ENCODE results near the gene CDH4. TPM values are rescaled to one million over a fixed set of nuclear protein-coding genes. Genes with fewer than 3 reads are reported as not detected.

The CDH4 gene
- total and polyA plus RNA-seq, 9 of the 15 experiments (the other 6 are each of a cell fraction or from before 2014, with no cell fraction given), result 0.04 TPM; not detected in 8

DNA sequence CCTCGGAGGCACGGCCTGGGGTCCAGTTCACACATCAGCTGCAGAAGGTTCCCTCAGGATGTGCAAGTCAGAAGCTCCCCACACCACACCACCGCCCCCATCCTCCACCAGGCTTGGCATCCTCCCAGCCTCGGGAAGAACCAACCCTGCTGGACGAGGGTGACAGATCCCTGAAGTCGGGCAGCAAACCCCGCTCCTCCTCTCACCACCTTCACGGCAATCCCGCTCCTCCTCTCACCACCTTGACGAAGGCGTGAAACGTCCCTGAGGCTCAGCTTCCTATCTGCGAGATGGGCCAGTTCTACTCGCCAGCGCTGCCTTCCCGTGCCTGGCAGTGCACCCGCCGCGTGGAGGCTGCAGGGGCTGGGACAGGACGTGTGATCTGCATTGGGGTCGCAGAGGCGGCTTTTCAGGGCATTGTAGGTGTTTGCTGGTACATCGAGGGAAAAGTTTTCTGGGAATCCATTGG is 486.6 kb downstream of the CDH4 start:
- in situ Hi-C loops (cut with MboI), result no loop called here

More for the DNA sequence above, 486.6 kb downstream of the CDH4 start:
- Histone ChIP-seq H3K79me2 (ENCODE audit: control insufficient read depth, insufficient read depth, low read length) (no peaks in the 10 kb centered on the region), H4K20me1 (replicated peaks; ENCODE audit: control insufficient read depth, insufficient read depth, low read length) (peaks cover 4% of the 10 kb centered on the region; the same call in 1 of the 2 replicates), H3K4me3 (no peak overlapping the region), H3K9me1 (ENCODE audit: control insufficient read depth, insufficient read depth, low read length) (no peaks in the 10 kb centered on the region), H3K36me3 (ENCODE audit: control insufficient read depth, insufficient read depth, low read length) (no peaks in the 10 kb centered on the region), H3K9me3 (replicated peaks; ENCODE audit: control insufficient read depth, insufficient read depth, low read depth, low read length) (no peaks in the 10 kb centered on the region), H3K9ac (ENCODE audit: insufficient read depth in 1 of 2, low read depth in 2 of 2, low read length in 2 of 2) (no peak overlapping the region), H2AFZ (ENCODE audit: low read depth, low read length) (no peak overlapping the region), H3K27ac (ENCODE audit: extremely low read depth, low read depth, low read length) (no peak overlapping the region), H3K27me3 (ENCODE audit: control insufficient read depth in 2 of 2, insufficient read depth in 2 of 2, low read length in 2 of 2) (peaks cover 17 to 79% of the 10 kb centered on the region in 2 experiments), H3K4me2 (ENCODE audit: insufficient read depth, low read length) (no peak overlapping the region), H3K4me1 (replicated peaks in 1 of 2; ENCODE audit: control insufficient read depth in 2 of 2, insufficient read depth in 2 of 2, low read length in 2 of 2) (no peaks in the 10 kb centered on the region)
- ATAC-seq (no peak), FAIRE-seq (no peak), DNase-seq (ENCODE audit: extremely low read depth in 1 of 4, low spot score in 3 of 4) (no peak)
- ChIA-PET POLR2A (no interaction called here), CTCF (ENCODE audit: low intra/inter-chr PET ratio) (no interaction called here)
- intact Hi-C loops (cut with micrococcal nuclease), result no loop called here
- TF ChIP-seq PCBP2 (IDR thresholded peaks at IDR 0.05; ENCODE audit: low read depth, low read length, poor library complexity, severe bottlenecking) (no peak), SMC3 (conservative IDR thresholded peaks at IDR 0.05; ENCODE audit: insufficient read depth, low read depth, low read length) (no peak), ERF (CRISPR knock-in tag; IDR thresholded peaks at IDR 0.05) (no peak), ARNT (IDR thresholded peaks at IDR 0.05) (no peak), SMARCE1 (IDR thresholded peaks at IDR 0.05) (no peak), HDAC8 (tag; IDR thresholded peaks at IDR 0.05) (no peak), ZBTB1 (CRISPR knock-in tag; IDR thresholded peaks at IDR 0.05; ENCODE audit: borderline replicate concordance, low read depth) (no peak), ETV6 (IDR thresholded peaks at IDR 0.05; ENCODE audit: borderline replicate concordance in 1 of 2, low read depth in 2 of 2, low read length in 1 of 2) (no peak), ETV6 (CRISPR knock-in tag; IDR thresholded peaks at IDR 0.05; ENCODE audit: borderline replicate concordance) (no peak), HEY1 (CRISPR knock-in tag; IDR thresholded peaks at IDR 0.05; ENCODE audit: borderline replicate concordance) (no peak), ELF2 (CRISPR knock-in tag; IDR thresholded peaks at IDR 0.05) (no peak), CBX5 (IDR thresholded peaks at IDR 0.05; ENCODE audit: borderline replicate concordance, low read depth) (no peak), CREBBP (IDR thresholded peaks at IDR 0.05; ENCODE audit: low read depth, low read length) (no peak), U2AF1 (optimal IDR thresholded peaks at IDR 0.05; ENCODE audit: low read depth, low read length) (no peak)
- TF ChIP-seq, protein P1, sequence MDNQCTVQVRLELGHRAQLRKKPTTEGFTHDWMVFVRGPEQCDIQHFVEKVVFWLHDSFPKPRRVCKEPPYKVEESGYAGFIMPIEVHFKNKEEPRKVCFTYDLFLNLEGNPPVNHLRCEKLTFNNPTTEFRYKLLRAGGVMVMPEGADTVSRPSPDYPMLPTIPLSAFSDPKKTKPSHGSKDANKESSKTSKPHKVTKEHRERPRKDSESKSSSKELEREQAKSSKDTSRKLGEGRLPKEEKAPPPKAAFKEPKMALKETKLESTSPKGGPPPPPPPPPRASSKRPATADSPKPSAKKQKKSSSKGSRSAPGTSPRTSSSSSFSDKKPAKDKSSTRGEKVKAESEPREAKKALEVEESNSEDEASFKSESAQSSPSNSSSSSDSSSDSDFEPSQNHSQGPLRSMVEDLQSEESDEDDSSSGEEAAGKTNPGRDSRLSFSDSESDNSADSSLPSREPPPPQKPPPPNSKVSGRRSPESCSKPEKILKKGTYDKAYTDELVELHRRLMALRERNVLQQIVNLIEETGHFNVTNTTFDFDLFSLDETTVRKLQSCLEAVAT (IDR thresholded peaks at IDR 0.05), result no peak
- TF ChIP-seq, protein P2, sequence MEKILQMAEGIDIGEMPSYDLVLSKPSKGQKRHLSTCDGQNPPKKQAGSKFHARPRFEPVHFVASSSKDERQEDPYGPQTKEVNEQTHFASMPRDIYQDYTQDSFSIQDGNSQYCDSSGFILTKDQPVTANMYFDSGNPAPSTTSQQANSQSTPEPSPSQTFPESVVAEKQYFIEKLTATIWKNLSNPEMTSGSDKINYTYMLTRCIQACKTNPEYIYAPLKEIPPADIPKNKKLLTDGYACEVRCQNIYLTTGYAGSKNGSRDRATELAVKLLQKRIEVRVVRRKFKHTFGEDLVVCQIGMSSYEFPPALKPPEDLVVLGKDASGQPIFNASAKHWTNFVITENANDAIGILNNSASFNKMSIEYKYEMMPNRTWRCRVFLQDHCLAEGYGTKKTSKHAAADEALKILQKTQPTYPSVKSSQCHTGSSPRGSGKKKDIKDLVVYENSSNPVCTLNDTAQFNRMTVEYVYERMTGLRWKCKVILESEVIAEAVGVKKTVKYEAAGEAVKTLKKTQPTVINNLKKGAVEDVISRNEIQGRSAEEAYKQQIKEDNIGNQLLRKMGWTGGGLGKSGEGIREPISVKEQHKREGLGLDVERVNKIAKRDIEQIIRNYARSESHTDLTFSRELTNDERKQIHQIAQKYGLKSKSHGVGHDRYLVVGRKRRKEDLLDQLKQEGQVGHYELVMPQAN (IDR thresholded peaks at IDR 0.05; ENCODE audit: borderline replicate concordance), result no peak
- TF ChIP-seq, protein P3, sequence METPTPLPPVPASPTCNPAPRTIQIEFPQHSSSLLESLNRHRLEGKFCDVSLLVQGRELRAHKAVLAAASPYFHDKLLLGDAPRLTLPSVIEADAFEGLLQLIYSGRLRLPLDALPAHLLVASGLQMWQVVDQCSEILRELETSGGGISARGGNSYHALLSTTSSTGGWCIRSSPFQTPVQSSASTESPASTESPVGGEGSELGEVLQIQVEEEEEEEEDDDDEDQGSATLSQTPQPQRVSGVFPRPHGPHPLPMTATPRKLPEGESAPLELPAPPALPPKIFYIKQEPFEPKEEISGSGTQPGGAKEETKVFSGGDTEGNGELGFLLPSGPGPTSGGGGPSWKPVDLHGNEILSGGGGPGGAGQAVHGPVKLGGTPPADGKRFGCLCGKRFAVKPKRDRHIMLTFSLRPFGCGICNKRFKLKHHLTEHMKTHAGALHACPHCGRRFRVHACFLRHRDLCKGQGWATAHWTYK (CRISPR knock-in tag; IDR thresholded peaks at IDR 0.05), result no peak
- WGBS (ENCODE audit: insufficient coverage, low coverage, missing lambda C conversion rate), result 0% methylated on average over 22 of the region's 23 CpGs
- no TSS peak for BruUV-seq (replicated peaks)
